A549 (cell line): ENCODE data around the gene SORCS3.

Source experiments
- CHD4 ChIP-seq: fragments of 200-600 bp; sonication (generic); IDR thresholded peaks from 2 replicates; pipeline ENCODE4 v1.6.1; 2016; ENCODE audit warnings: antibody characterized with exemption, mild to moderate bottlenecking, borderline replicate concordance
- JUN ChIP-seq, 2 experiments: fragments of >200 bp; sonication (Bioruptor Twin); formaldehyde crosslinking; IDR thresholded peaks; 2 replicates in 1 of 2; 3 replicates in 1 of 2; pipeline ENCODE4 v1.6.1; 2016 to 2017
- POLR2A ChIP-seq: IDR thresholded peaks from 2 replicates; pipeline ENCODE4 v1.6.1; 2012; ENCODE audit warnings: mild to moderate bottlenecking, low read length
- RCOR1 ChIP-seq: fragments of 150-350 bp; IDR thresholded peaks from 2 replicates; pipeline ENCODE4 v1.6.1; 2014; ENCODE audit warnings: antibody characterized with exemption, low read length, low read depth
- TF ChIP-seq, protein P1 (sequence below): fragments of >200 bp; sonication (Bioruptor Twin); formaldehyde crosslinking; IDR thresholded peaks from 3 replicates; pipeline ENCODE4 v1.5.1; 2016
- TF ChIP-seq, protein P2 (sequence below): IDR thresholded peaks from 2 replicates; pipeline ENCODE4 v1.6.1; 2012

DNA sequence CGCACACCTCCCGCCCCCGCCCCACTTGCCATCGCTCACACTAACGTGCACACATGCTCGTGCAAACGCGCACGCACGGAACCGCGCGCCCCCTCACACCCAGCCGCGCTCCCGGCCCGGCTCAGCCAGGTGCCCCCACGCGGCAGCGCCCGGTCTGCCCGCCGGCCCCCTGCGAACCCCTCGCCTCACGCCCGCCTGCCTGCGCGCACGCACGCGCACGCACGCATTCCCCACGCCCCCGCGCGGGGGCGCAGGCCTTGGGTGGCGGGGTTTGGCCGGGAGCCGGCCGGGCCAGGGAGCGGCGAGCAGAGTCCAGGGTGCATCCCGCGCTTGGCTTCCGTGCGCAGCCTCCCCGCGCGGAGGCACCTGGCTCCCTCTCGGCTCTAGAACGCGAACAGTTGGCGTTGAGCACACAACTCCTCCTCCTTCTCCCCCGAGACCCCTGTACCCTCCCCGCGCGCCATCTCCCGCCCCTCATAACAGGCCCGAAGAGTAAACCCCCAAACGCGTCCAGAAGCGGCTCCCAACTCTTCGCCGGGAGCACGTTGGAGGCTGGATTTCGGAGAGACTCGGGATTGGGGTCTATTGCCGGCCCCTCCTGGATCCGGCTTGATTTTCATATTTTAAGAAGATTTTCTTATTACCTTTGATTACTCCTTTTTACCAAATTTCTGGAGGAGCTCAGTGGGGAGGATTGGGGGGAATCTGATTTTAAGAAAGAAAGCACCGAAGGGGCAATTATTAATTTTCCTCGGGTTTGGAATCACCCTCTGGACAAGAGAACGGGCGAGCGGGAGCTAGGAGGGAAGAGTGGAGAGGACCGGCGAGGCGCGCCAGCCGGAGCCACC lies 527 bp upstream of the SORCS3 start:
- TF ChIP-seq, protein P1, sequence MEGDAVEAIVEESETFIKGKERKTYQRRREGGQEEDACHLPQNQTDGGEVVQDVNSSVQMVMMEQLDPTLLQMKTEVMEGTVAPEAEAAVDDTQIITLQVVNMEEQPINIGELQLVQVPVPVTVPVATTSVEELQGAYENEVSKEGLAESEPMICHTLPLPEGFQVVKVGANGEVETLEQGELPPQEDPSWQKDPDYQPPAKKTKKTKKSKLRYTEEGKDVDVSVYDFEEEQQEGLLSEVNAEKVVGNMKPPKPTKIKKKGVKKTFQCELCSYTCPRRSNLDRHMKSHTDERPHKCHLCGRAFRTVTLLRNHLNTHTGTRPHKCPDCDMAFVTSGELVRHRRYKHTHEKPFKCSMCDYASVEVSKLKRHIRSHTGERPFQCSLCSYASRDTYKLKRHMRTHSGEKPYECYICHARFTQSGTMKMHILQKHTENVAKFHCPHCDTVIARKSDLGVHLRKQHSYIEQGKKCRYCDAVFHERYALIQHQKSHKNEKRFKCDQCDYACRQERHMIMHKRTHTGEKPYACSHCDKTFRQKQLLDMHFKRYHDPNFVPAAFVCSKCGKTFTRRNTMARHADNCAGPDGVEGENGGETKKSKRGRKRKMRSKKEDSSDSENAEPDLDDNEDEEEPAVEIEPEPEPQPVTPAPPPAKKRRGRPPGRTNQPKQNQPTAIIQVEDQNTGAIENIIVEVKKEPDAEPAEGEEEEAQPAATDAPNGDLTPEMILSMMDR: no peak
- TF ChIP-seq RCOR1: no peak
- TF ChIP-seq, protein P2, sequence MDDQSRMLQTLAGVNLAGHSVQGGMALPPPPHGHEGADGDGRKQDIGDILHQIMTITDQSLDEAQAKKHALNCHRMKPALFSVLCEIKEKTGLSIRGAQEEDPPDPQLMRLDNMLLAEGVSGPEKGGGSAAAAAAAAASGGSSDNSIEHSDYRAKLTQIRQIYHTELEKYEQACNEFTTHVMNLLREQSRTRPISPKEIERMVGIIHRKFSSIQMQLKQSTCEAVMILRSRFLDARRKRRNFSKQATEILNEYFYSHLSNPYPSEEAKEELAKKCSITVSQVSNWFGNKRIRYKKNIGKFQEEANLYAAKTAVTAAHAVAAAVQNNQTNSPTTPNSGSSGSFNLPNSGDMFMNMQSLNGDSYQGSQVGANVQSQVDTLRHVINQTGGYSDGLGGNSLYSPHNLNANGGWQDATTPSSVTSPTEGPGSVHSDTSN: no peak
- no peak for TF ChIP-seq POLR2A
- no peak for TF ChIP-seq JUN (IDR thresholded peaks at IDR 0.05)
- TF ChIP-seq CHD4: no peak
